NCI-H69 (cell line): ENCODE measurements around the gene ZNF525.
"Not testable (repeated sequence)": the region's sequence is repeated elsewhere in the genome, so short reads cannot be mapped to it uniquely, and the experiment has no call there.

ENCODE experiments used
- DNase-seq: peaks from one replicate; lab custom pipeline; 2025; lab: John Stamatoyannopoulos, UW

ZNF525 gene

GRCh38 chr19:53365134-53365898, at the start of gene ZNF525:
ZNF525 (plus strand) TSS chr19:53365705; CDS start chr19:53372282, 6,577 bp downstream.
- DNase-seq = peak; percentile 96

- no peak for DNase-seq
Measured at GRCh38 chr19:53328967-53329366, 36.5 kb upstream of the ZNF525 start.

GRCh38 chr19:53332484-53332883, 33.0 kb upstream of the ZNF525 start:
- peak; percentile 6 for DNase-seq

GRCh38 chr19:53333066-53333462, 32.4 kb upstream of the ZNF525 start:
- peak; percentile 76 for DNase-seq

- DNase-seq = peak; percentile 96
Measured at GRCh38 chr19:53333463-53334449, 31.7 kb upstream of the ZNF525 start, which contains the start of gene ZNF845. ZNF845 (plus strand) TSS chr19:53333749; CDS start chr19:53341308, 7,559 bp downstream.

GRCh38 chr19:53344403-53344802, 21.1 kb upstream of the ZNF525 start:
- DNase-seq = not testable (repeated sequence)

GRCh38 chr19:53355739-53356138, 9.8 kb upstream of the ZNF525 start:
- no peak for DNase-seq

- DNase-seq = no peak
Measured at GRCh38 chr19:53357821-53358581, 7.5 kb upstream of the ZNF525 start.

- DNase-seq = not testable (repeated sequence)
Measured at GRCh38 chr19:53360056-53360455, 5.4 kb upstream of the ZNF525 start.

GRCh38 chr19:53365899-53366493, 491 bp downstream of the ZNF525 start:
- DNase-seq = peak; percentile 67

- no peak for DNase-seq
Measured at GRCh38 chr19:53372196-53372595, 6.7 kb downstream of the ZNF525 start.

GRCh38 chr19:53374288-53374687, 8.8 kb downstream of the ZNF525 start:
- DNase-seq = no peak

- no peak for DNase-seq
Measured at GRCh38 chr19:53374743-53375142, 9.2 kb downstream of the ZNF525 start.

GRCh38 chr19:53381376-53381775, 15.9 kb downstream of the ZNF525 start:
- no peak for DNase-seq

GRCh38 chr19:53388168-53388567, 22.7 kb downstream of the ZNF525 start:
- DNase-seq = no peak

- no peak for DNase-seq
Measured at GRCh38 chr19:53388904-53389303, 23.4 kb downstream of the ZNF525 start.

- DNase-seq = peak; percentile 74
Measured at GRCh38 chr19:53389571-53389970, 24.1 kb downstream of the ZNF525 start.

- DNase-seq = peak; percentile 90
Measured at GRCh38 chr19:53389978-53390377, 24.5 kb downstream of the ZNF525 start.

GRCh38 chr19:53394522-53394973, 29.0 kb downstream of the ZNF525 start:
- peak; percentile 78 for DNase-seq

GRCh38 chr19:53394974-53395839, 29.7 kb downstream of the ZNF525 start, which contains the start of gene ZNF765:
ZNF765 (plus strand) TSS chr19:53395149; CDS start chr19:53398016, 2,867 bp downstream.
- peak; percentile 95 for DNase-seq
